HG03439 (cell line): ENCODE data around the gene TNFRSF25.
"Not testable (repeated sequence)": the region's sequence is repeated elsewhere in the genome, so short reads cannot be mapped to it uniquely, and the experiment has no call there.

Experiments used
- ATAC-seq: cut with Tn5 transposase; IDR thresholded peaks from one replicate; pipeline ENCODE4 v1.9.1; 2021; ENCODE audit warnings: mild to moderate bottlenecking, moderate library complexity; ENCODE audit not compliant: unreplicated experiment

The TNFRSF25 gene

DNA sequence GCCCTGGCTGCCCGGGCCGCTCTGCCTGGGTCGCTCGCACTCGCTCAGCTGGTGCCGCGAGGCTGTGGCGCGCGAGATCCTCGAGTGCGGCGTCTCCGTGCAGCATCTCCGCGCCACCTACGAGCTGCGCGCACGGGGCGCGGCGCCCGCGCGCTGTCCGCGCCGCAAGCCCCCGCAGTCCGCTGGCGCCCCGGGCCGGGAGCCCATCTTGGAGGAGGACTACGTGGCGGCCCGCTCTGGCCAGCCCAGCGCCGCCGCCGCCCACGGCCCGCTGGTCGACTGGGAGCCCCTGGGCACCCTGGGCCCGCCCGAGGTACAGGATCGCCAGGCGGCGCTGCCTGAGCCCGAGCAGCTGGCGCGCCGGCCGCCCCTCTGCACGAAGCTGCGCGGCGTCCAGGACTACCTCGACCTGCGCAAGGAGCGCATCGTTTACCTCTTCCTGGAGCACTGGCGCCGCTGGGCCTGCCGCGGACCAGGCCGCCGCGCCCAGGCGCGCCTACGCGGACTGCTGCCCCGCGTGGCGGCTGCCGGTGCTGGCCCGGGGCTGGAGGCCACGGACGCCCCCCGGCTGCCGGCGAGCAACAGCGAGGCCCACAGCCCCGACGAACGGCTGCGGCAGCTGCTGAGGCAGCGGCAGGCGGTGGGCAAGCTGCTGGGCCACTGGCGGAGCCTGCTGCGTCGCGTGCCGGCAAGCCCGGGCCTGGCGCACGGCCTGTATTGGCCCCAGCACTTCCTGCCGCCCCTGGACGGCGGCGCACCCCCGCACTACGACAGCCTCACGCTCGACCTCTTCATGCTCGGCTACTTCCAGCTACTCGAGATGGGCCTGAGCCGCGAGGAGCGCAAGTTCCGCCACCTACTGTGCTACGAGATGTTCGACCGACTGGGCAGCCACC lies 10.9 kb downstream of the TNFRSF25 start:
- no peak for ATAC-seq

DNA sequence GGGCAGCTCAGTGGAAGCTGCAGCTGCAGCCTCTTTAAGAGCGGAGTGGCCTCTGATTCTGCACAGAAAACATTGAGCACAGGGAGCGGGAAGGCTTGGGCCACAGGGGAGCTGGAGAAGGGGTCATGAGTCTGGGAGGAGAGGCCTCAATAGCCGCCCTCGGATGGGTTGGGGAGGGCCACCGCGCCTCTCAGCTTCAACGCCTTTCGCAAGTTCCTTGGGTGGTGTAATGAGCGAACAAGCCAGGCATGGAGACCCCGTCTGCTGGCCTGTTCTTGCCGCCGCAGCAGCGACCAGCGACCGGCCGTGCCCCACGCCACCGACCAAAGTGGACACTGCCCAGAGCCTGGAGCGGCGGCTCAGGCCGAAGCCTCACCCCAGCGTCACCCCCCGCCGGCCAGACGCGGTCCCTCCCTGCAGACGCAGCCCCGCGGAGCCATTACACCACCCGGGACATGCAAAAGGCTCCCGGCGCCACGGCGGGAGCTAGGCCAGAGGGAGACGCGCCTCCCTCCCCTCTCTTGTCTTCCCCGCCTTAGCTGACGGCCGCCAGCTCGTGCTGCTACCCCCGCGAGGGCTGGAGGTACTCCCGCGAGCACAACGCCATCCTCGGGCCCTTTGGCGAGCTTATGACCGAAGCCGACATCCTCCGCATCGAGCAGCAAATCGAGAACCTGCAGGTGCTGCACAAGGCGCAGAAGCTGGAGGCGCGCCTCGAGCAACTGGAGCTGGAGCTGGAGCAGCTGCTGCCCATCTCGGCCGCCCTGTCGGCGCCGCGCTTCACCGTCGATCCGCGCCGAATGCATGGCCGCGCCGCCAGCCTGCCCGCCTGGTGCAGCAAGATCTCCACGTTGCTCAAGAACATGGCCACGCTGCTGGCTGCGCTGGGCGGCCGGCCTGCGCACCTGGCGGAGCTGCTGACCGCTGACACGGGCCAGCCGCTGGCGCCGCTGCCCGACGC lies 11.8 kb downstream of the TNFRSF25 start:
- not testable (repeated sequence) for ATAC-seq

DNA sequence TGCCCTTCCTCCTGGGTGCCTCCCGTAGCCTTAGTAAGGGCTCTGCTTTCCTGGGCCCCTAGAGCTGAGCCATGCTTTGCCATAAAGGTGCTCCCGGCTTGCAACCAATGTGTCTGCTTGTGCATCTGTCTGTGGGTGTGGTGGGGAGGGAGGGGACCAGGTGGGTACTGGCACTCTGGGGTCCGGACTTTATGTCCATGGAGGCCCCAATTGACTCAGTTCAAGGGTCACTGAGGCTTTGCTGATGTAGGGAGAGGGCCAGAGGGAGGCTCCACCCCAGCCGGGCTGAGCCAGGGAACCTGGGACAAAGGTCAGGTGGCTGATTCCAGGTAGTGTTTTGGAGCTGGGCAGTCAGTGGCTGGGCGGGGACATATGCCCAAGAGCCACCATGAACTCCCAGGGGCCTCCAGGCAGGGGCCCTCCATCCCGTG lies 15.0 kb downstream of the TNFRSF25 start:
- no peak for ATAC-seq

DNA sequence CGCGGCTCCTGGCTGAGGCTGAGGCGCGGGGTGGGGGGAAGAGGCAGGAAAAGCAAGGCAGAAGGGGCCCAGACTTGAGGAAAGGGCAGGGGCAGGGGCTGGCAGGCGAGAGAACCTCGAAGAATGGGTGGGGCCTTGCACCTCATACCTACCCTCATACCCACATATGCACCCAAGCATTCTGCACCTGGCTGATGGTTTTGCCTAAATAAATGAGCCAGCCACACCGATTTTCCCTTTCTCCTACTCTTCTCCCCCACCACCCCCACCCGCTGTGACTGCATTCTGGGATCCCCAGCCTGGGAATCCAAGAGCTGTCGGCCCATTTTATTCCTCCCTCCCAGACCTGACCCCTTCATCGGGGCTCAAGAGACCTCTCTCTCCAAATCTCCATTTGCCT lies 15.5 kb downstream of the TNFRSF25 start:
- not testable (repeated sequence) for ATAC-seq

DNA sequence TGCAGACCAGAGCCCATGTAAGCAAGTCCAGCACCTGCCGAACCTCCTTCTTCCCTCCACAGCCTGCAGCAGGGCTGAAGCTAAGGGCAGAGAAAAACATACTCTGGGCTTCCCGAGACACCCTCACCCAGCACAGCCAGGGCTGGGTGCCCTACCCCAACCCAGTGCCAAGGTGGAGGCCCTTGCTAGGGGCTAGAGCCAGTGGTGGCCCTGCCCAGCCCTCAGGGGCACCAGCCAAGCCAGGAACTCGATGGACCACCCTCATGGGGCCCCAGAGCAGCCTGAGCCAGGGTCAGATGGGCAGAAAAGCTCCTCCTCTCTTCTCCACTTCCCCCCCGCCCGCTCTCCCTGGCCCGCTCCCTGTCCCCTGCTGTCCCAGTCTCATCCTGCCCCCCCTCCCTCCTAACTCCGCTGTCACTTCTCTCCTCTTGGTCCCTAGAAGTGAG lies 15.9 kb downstream of the TNFRSF25 start:
- no peak for ATAC-seq

DNA sequence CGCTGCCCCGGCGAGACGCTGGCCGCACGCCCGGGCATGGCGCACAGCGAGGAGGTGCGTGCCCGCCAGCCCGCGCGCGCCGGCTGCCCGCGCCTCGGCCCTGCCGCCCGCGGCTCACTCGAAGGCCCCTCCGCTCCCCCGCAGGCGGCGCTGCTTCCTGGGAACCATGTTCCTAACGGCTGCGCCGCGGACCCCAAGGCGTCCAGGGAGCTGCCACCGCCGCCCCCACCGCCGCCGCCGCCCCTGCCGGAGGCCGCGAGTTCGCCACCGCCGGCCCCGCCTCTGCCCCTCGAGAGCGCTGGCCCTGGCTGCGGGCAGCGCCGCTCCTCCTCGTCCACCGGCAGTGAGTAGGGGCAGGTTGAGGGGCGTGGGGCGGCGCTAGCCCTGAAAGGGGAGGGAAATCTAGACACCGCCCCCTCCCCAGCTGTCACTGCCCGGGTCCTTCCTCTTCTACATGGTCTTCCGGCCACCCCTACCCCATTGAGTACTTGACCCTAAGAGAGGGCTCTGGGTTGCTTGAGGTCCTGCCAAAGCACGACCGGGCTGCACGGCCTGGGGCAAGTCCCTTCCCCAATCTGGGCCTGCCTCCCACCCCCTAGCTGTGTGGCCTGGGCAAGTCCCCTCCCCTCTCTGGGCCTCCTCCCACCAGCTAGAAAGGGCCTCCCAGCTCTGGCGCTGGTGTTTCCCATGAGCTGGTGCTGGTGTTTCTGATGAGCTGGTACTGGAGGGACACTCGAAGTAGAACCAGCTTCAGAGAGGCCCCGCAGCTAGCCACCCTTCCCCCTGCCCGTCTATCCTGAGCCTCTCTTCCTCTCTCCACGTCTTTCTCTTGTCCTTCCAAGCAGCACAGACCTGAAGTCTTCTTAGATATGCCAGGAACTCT lies 17.0 kb downstream of the TNFRSF25 start:
- ATAC-seq = no peak

DNA sequence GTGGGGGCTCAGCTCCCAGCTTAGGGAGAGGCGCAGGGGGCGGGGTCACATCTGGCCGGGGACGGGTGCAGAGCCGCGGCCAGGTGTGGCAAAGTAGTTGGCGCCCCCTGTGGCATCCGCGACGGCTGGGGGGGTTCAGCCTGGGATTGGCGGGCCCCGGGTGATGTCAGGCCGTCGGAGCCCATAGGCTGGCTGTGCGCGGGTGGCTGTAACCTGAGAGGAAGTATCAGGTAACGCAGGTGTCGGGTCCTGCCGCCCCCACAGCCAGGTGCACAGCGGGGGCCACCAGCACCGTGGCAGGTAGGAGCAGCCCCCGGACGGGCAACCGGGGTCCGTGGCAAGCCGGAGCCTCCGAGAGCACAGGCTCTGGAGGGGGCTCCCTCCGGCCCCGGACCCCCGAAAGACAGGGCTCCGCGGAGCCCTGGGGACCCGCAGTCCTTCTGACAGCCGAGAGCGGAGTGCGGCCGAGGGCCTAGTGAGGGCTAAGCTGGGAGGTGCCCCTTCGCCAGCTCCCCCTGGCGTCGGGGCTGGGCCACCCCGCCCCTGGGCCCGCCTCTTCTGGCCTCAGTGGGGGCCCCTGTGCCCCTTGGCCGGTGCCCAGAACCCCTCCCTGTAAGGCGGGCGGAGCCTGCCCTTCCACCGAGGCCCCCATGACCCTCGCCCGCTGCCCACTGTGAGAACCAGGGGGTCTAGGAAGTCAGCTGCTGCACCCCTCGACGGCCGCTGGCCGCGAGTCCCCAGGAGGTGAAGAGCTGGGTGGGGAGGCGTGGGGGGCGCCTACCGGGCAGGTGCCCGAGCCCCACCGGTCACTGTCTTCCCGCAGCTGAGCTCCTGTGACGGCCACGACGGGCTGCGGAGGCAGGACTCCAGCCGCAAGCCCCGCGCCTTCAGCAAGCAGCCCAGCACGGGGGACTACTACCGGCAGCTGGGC lies 17.9 kb downstream of the TNFRSF25 start:
- ATAC-seq = no peak

DNA sequence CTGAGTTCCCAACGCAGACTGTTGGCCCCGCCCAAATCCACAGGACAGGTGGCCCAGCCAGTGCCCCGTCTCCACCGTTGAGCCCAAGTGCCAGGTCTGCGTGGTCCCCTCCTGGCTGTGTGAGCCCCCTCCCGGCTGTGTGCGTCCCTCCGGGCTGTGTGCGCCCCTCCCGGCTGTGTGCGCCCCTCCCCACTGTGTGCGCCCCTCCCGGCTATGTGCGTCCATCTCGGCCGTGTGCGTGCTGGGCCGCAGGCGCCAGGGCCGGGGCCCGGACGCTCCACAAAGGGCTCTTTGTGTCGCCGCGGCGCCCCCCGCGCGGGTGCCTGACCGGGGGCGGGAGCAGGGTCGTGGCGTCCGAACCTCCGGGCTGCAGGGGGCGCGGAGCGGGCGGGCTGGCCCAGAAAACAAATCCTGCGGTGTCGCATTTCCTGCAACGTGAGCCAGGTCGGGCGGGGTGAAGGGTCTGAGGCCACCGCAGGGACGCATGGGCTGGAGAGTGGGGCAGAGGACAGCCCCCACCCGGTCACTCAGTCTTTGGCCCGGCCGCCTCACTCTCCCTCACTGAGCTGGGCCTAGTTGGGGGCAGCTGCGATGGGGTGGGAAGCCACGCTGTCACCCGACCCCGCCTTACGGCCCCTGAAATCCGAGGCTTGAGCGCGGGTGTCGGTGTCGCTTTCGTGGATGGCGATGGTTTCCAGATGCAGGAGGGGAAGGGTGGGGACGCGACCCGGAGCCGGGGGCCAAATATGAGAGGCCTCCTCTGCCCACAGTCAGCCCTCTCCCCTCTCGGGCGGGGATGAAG lies 18.8 kb downstream of the TNFRSF25 start:
- no peak for ATAC-seq

DNA sequence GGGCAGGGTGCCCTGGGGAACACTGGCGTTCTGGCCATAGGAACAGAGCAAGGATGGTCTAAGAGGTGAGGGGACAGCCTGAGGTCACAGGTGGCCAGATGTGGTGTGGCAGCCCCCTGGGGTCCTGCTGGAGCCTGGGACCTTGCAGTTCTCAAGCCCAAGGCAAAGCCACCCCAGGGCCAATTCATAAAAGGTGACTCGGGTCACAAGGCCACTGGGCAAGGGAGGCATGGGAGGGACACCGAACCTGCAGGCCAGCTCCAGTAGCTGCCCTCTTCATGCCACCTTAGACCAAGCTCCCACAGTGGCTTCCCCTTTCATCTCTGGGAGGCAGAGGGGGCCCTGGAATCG lies 19.3 kb downstream of the TNFRSF25 start:
- no peak for ATAC-seq

DNA sequence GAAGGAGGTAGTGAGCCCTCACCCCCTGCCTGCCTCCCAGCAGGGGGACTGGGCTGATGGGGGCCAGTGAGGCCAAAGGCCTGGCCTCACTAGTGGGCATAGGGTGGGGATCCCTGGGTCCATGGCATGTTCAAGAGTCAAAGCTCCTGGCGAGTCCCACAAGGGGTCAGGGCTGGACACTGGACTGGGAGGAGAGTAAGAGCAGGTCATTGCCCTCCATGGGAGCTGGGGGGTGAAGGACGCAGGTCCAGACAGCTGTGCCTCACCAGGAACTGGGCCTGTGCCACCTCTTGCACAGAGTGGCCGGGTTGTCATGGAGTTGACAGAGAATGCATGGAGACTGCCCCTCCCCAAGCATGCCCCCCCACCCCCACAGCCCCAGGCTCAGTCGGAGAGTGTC lies 20.0 kb downstream of the TNFRSF25 start:
- ATAC-seq = not testable (repeated sequence)

DNA sequence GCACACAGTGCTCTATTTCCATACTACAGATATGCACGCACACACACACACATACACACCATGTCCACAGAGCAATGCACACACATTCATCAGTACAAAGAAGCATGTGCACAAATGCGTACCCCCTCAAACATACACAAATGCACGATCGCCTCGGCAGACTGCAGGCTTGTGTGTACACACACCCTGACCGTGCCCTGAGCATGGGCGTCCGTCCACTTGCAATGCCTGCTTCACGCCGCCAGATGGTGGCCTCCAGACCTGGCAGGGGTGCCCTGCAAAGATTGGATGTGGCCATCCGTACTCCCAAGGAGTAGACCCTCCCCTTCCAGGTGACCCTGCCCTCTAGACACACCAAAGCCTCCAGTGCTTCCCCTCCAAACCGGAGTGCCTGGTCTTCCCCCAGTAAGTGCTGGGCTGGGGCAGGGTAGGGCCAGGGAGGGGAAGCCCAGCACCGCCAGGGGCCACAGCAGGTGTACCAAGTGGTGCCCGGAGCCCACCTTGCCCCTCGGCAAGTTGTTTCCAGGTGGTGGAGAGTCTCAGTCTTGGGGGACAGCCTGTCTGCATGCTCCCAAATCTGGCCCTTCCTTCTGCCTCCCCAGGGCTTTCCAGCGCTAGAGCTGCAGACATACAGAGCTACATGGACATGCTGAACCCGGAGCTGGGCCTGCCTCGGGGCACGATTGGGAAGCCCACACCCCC lies 20.8 kb downstream of the TNFRSF25 start:
- ATAC-seq = no peak

DNA sequence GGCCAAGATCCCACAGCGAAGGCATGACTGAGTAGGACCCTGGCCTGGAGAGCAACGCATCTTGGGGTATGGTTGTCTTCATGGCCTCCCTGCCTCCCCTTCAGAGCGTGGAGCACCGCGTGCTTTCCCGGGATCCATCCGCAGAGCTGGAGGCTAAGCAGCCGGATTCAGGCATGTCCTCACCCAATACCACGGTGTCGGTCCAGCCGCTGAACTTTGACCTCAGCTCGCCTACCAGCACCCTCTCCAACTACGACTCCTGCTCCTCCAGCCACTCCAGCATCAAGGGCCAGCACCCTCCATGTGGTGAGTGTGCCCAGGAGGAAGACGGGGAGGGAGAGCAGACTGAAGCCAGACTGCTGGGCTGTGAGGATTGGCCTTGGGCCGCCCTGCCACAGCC lies 21.6 kb downstream of the TNFRSF25 start:
- no peak for ATAC-seq

DNA sequence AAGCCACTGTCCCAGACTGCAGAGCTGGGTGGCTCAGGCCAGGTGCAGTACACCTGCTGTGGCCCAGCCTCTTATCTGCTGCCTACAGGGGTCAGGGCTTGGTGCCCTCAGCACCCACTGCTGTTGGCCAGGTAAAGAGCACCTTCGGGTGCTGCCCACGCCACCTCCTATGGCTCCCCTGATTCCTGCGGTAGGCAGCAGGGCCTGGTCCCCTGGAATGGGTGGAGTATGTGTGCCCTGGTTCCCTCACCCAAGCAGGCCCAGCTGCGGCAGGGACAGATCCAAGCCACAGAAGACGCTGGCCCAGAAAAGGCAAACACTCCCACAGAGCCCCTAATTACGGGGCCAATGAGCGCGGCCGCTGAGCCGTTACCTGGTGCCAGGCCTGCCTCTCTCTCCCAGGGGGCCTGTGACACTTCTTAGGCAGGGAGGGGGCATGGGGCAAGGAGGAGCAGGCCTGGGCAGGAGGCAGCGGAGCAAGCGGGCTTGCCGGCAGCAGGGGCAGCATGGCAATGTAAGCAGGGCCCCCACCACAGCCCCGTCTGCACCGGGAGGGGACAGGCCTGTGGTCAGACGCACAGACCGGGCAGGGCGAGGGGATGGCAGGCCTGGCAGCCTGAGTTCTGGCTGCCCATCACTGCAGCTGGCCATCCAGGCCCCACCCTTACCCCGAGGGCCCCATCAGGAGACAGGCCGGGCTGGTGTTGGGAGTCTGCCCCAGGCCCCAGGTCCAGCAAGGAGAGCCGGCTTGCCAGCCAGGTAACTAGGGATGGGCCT lies 22.4 kb downstream of the TNFRSF25 start:
- no peak for ATAC-seq

DNA sequence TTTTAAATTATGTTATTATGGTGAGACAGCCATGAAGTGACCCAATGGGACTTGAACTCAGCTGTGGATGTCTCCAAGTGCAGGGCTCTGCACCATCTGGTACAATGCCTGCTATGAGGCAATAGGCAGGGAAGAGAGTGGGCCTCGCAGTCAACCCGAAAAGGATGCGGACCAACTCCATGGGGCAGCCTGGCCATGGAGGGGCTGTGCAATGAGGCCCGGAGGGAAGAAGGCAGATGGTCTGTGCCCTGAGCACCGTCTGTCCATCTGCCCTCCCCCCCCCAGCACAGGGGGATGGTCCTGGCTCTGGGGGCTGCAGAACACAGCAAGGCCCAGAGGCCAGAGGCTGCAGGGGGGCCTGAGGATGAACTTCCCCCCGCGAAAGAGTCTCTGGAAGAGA lies 24.4 kb downstream of the TNFRSF25 start:
- ATAC-seq = no peak

DNA sequence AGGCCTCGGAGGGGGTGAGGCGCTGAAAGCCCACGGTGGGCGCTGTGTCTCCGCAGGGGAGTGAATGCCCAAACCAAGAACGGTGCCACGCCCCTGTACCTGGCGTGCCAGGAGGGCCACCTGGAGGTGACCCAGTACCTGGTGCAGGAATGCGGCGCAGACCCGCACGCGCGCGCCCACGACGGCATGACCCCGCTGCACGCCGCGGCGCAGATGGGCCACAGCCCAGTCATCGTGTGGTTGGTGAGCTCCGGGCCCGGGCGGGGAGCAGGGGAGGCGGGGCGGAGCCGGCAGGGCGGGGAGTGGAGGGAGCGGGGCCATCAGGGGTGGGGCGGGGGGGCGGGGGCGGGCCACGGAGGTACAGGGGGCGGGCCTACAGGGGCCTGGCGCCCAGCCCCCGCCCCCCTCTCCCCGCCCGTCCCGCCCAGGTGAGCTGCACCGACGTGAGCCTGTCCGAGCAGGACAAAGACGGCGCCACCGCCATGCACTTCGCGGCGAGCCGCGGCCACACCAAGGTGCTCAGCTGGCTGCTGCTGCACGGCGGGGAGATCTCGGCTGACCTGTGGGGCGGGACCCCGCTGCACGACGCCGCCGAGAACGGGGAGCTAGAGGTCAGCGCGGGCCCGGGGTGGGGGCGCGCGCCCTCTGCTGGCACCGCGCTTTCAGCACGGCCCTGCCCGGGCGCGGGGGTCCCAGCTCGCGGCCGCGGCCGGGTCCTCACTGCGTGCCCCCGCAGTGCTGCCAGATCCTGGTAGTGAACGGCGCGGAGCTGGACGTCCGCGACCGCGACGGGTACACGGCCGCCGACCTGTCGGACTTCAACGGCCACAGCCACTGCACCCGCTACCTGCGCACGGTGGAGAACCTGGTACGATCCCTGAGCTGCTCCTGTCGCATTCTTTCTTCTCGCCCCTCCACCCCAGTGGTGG lies 25.5 kb downstream of the TNFRSF25 start:
- ATAC-seq = no peak

DNA sequence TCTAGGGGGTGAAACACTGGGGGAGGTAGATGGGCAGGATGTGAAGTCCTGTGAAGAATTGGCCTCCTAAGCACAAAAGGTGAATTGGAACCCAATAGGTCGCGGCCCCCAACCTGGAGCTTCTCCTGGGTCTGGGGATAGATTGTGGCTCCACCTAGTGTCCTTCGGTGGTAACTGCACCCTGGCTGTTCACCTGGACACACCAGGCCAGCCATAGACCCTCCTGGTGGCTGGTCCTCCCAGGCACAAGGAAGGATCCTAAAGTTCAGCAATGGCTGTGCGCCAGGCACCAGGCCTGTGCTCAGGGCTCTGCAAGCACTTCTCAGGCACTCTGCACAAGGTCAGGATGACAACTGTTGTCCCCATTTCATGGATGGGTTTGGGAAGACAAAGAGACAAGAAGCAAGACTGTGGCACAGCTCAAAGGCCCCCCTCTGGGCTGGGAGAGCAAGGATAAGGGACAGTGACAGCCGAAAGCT lies 27.9 kb downstream of the TNFRSF25 start:
- no peak for ATAC-seq
